Left lung (tissue), 10 donors: ENCODE results near the gene IL17REL. TPM values are rescaled to one million over a fixed set of nuclear protein-coding genes. Genes with fewer than 3 reads are reported as not detected.

Experiments used
- ATAC-seq: fragments of 200-7000 bp; cut with Tn5 transposase; one replicate; pipeline ENCODE4 v1.9.1; 2020; ENCODE audit warnings: moderate library complexity
- DNase-seq, 4 donors: peaks; one replicate each; pipeline ENCODE4 v3.0.0-alpha.2; 2013 to 2020
- H3K27ac ChIP-seq, 2 donors: fragments of 200-600 bp; sonication (generic) in 1 of 2; one replicate each; pipeline versions ENCODE4 v1.5.0 to v1.8.0; 2020 to 2021
- H3K27me3 ChIP-seq, 2 donors: fragments of 200-600 bp; sonication (generic) in 1 of 2; one replicate each; pipeline versions ENCODE4 v1.5.0 to v1.8.0; 2020 to 2021
- H3K36me3 ChIP-seq, 2 donors: fragments of 200-600 bp; sonication (generic) in 1 of 2; one replicate each; pipeline versions ENCODE4 v1.5.0 to v1.8.0; 2020 to 2021
- H3K4me1 ChIP-seq, 2 donors: fragments of 200-600 bp; one replicate each; pipeline ENCODE4 v1.8.0; 2021
- H3K4me3 ChIP-seq, 2 donors: fragments of 200-600 bp; sonication (generic) in 1 of 2; one replicate each; pipeline versions ENCODE4 v1.5.0 to v1.8.0; 2020 to 2021; ENCODE audit warnings: mild to moderate bottlenecking in 1 of 2
- H3K9me3 ChIP-seq, 2 donors: fragments of 200-600 bp; sonication (generic) in 1 of 2; one replicate each; pipeline versions ENCODE4 v1.5.0 to v1.8.0; 2020 to 2021
- CTCF ChIP-seq, 2 donors: fragments of 200-600 bp; sonication (generic) in 1 of 2; IDR thresholded peaks; one replicate each; pipeline versions ENCODE4 v1.5.0 to v1.8.0; 2021; ENCODE audit warnings: antibody characterized with exemption in 2 of 2
- intact Hi-C, 2 donors: fragments of 100-400 bp; cut with DNase I; formaldehyde crosslinking; loops; one replicate each; pipeline versions ENCODE4 v1.11.2 to v1.14.2; 2022
- polyA plus RNA-seq, 6 donors: library from polyadenylated mRNA; unstranded; fragments of 120-200 nt; gene quantifications; one replicate each; pipeline ENCODE4 v1.2.1, GENCODE V29; 2013; ENCODE audit not compliant: insufficient read length in 6 of 6
- total RNA-seq, 2 donors: library from RNA; stranded (reverse); fragmentation: NEBNext Ultra II Directional; extraction: Animal tissue kit (Norgen Biotek cat#: 25700); gene quantifications; one replicate each; pipeline ENCODE4 v1.2.1, GENCODE V29; 2021
- donor health status: DM: no; HTN: yes; CAD: no.
- donor health status: DM: no; HTN: no; CAD: no.

The IL17REL gene
- total and polyA plus RNA-seq, 8 donors = 0.06 to 0.17 (median 0.07) TPM; not detected in 3

- Histone ChIP-seq H3K27me3 (peaks cover 6 to 11% of the 10 kb centered on the region in 2 donors), H3K4me3 (no peak overlapping the region), H3K36me3 (no peaks in the 10 kb centered on the region), H3K27ac (no peak overlapping the region), H3K4me1 (peaks cover 0 to 23% of the 10 kb centered on the region in 2 donors), H3K9me3 (no peaks in the 10 kb centered on the region)
- peak in 2 of 4 donors; percentile 43 to 82 for DNase-seq
- intact Hi-C loops = no loop called here
- TF ChIP-seq CTCF (IDR thresholded peaks at IDR 0.05) = no peak
- ATAC-seq = peak; percentile 26
Measured at GRCh38 chr22:49997251-49997599, 15.3 kb downstream of the IL17REL start.

GRCh38 chr22:49996518-49997250 is 15.9 kb downstream of the IL17REL start:
- peaks cover 0 to under 1% of the 10 kb centered on the region in 2 donors for H3K9me3 ChIP-seq
- H3K27ac ChIP-seq = no peak overlapping the region
- TF ChIP-seq CTCF (IDR thresholded peaks at IDR 0.05) = no peak
- no peak for ATAC-seq
- H3K4me3 ChIP-seq = no peak overlapping the region
- peaks cover 6 to 11% of the 10 kb centered on the region in 2 donors for H3K27me3 ChIP-seq
- intact Hi-C loops = no loop called here
- no peak for DNase-seq
- H3K36me3 ChIP-seq = no peaks in the 10 kb centered on the region
- peaks cover 0 to 23% of the 10 kb centered on the region in 2 donors for H3K4me1 ChIP-seq

GRCh38 chr22:49996119-49996517 is 16.4 kb downstream of the IL17REL start:
- Histone ChIP-seq H3K9me3 (peaks cover 0 to 6% of the 10 kb centered on the region in 2 donors), H3K36me3 (no peaks in the 10 kb centered on the region), H3K4me1 (peaks cover 0 to 23% of the 10 kb centered on the region in 2 donors), H3K27ac (no peak overlapping the region), H3K4me3 (no peak overlapping the region), H3K27me3 (peaks cover 6 to 11% of the 10 kb centered on the region in 2 donors)
- ATAC-seq (no peak), DNase-seq (no peak)
- TF ChIP-seq CTCF (IDR thresholded peaks at IDR 0.05) = no peak
- intact Hi-C loops = no loop called here

GRCh38 chr22:49995361-49996118 is 17.0 kb downstream of the IL17REL start:
- ATAC-seq (no peak), DNase-seq (peak in 1 of 4 donors; percentile 66)
- H3K27ac ChIP-seq = no peak overlapping the region
- no peaks in the 10 kb centered on the region for H3K36me3 ChIP-seq
- peaks cover 6 to 10% of the 10 kb centered on the region in 2 donors for H3K27me3 ChIP-seq
- intact Hi-C loops = no loop called here
- H3K9me3 ChIP-seq = peaks cover 0 to 10% of the 10 kb centered on the region in 2 donors
- no peak for TF ChIP-seq CTCF (IDR thresholded peaks at IDR 0.05)
- H3K4me1 ChIP-seq = peaks cover 0 to 23% of the 10 kb centered on the region in 2 donors
- no peak overlapping the region for H3K4me3 ChIP-seq

- Histone ChIP-seq H3K36me3 (no peaks in the 10 kb centered on the region), H3K27me3 (peaks cover 3 to 4% of the 10 kb centered on the region in 2 donors), H3K9me3 (peaks cover 0 to 10% of the 10 kb centered on the region in 2 donors), H3K27ac (no peak overlapping the region), H3K4me1 (peaks cover 0 to 21% of the 10 kb centered on the region in 2 donors), H3K4me3 (no peak overlapping the region)
- ATAC-seq (no peak), DNase-seq (no peak)
- no peak for TF ChIP-seq CTCF (IDR thresholded peaks at IDR 0.05)
- intact Hi-C loops = no loop called here
Measured at GRCh38 chr22:49995041-49995360, 17.6 kb downstream of the IL17REL start.
